GM12864 (cell line): ENCODE data around the gene PRR5L.

Experiments
- DNase-seq: peaks from one replicate; pipeline ENCODE4 v3.0.0-alpha.2; 2011; ENCODE audit warnings: low read depth
- H3K4me3 ChIP-seq: 2 replicates; pipeline ENCODE4 v1.5.1; 2011; ENCODE audit warnings: mild to moderate bottlenecking, low read depth, low read length, control low read depth
- TF ChIP-seq, protein P1 (sequence below): IDR thresholded peaks from 2 replicates; pipeline ENCODE4 v1.5.1; 2011; ENCODE audit warnings: low read depth, mild to moderate bottlenecking, moderate library complexity, low read length, control low read depth, inconsistent platforms; ENCODE audit errors: missing control alignments

PRR5L gene

DNA sequence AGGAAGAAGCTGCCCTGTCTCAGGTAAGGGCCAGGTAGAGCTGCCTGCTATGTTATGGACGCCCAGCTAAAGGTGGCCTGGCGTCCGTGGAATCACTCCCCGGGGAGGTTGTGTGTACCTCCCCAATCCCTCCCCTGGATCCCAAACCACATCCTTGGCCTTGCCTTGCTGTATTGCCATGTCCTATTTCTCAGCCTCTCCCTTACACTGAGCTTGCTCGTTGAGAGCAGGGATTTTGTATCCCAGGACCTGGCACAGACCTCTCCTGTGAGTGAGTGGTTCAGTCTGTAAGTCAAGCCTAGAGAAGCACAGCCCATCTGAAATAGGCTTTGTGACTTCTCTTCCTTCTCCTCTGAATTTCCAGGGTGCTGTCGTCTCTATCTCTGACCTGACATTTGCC is 160.1 kb downstream of the PRR5L start:
- no peak for DNase-seq
- TF ChIP-seq, protein P1, sequence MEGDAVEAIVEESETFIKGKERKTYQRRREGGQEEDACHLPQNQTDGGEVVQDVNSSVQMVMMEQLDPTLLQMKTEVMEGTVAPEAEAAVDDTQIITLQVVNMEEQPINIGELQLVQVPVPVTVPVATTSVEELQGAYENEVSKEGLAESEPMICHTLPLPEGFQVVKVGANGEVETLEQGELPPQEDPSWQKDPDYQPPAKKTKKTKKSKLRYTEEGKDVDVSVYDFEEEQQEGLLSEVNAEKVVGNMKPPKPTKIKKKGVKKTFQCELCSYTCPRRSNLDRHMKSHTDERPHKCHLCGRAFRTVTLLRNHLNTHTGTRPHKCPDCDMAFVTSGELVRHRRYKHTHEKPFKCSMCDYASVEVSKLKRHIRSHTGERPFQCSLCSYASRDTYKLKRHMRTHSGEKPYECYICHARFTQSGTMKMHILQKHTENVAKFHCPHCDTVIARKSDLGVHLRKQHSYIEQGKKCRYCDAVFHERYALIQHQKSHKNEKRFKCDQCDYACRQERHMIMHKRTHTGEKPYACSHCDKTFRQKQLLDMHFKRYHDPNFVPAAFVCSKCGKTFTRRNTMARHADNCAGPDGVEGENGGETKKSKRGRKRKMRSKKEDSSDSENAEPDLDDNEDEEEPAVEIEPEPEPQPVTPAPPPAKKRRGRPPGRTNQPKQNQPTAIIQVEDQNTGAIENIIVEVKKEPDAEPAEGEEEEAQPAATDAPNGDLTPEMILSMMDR, result no peak
- no peak overlapping the region for H3K4me3 ChIP-seq

DNA sequence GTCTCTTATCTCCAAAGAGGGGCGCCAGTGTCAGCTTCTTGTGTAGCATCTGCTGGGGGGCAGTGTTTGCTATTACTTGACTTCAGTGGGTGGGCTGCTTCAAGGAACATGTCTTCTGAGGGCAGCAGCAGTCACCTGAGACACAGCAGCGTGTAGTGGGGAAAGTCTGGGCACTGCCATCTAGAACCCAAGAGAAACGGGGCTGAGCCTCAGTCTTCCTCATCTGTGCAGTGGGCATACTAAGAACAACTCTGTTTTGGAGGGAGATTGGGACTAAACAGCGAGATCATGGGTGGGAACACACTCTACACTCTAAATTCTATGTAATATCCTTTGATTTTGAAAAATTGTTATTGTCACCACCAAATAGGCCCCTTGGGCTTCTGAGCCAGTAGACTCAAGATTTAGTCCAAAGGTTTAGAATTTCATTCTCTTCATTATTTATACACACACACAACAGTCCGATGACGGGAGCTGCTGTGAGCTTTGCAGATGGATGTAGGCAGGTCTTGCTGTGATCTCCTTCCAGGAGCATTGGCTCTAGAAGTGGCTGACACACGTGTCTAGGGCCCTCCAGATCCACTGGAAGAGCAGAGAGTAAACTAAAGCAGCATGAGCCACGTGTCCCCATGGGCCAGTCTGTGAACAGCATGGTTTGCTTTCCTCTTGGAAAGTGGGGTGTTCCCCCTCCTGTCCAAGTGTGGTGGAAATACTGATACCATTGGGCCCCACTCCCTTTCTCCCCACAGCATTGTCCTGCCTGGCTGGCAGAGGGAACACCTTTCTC is 162.2 kb downstream of the PRR5L start:
- DNase-seq, result no peak
- TF ChIP-seq, protein P1, result no peak
- no peak overlapping the region for H3K4me3 ChIP-seq

DNA sequence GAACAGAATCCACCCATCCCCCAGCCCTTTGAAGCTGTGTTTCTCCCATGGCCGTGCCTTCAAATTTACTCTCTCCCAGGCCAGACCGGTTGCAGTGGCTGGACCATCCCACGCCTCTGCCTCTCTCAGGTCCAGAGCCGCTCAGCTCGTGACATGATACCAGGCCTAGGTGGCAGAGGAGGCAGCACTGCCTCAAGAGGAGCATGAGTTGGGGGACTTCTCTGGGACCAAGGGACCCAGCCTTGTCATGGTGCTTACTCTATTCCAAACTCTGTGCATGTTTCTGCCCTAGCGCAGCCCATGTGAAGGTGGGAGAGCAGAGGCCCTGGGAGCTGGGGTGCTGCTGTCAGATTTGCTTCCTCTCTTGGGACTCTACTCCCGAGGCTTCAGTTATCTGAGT is 163.0 kb downstream of the PRR5L start:
- DNase-seq, result no peak
- TF ChIP-seq, protein P1, result no peak
- no peak overlapping the region for H3K4me3 ChIP-seq

DNA sequence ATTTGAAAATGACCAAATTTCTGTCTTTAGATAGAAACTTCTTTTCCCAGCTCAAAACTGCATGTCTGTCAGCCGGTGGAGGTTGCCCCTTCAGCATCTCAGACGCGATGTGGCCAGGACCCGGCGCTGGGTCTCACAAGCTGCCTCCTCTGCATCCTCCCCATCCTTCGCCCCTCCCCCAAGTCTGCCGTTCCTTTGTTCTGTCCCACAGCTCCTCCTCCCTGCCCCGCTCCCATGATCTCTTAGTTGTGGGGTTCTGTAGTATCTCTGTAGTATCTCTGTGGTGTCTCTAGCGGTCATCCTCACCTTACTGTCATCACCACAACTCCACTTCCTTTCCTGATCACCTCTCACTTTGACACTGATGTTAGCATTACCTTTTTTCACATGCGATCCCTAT is 164.1 kb downstream of the PRR5L start:
- DNase-seq, result no peak
- TF ChIP-seq, protein P1, result no peak
- H3K4me3 ChIP-seq, result no peak overlapping the region

DNA sequence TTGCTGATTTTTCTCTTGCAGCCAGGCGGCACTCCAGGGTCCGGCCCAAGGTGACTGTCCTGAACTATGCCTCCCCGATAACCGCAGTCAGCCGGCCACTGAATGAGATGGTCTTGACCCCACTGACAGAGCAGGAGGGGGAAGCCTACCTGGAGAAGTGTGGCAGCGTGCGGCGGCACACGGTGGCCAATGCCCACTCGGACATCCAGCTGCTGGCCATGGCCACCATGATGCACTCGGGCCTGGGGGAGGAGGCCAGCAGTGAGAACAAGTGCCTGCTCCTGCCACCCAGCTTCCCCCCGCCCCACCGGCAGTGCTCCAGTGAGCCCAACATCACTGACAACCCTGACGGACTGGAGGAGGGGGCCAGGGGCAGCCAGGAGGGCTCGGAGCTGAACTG is 166.2 kb downstream of the PRR5L start:
- H3K4me3 ChIP-seq, result no peak overlapping the region
- TF ChIP-seq, protein P1, result no peak
- no peak for DNase-seq

DNA sequence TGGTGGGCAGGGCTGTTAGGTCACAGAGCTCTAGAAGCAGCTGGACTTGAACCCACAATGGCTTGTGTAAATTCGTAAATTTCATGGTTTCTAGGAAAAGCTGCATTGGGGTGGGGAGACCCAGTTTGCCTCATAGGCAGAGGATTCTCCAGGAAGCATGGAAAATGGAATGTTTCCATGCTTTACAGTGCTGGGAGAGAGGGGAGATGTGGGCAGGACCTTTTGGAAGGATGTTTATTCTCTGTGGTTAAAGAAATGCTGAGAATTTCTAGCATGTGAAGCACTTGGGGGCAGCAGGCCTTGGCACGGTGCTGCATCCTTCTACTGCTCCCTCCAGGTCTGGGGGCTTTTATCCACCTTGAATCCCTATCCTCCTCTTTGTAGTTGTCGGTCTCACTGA is 167.7 kb downstream of the PRR5L start:
- TF ChIP-seq, protein P1, result no peak
- no peak overlapping the region for H3K4me3 ChIP-seq
- no peak for DNase-seq

DNA sequence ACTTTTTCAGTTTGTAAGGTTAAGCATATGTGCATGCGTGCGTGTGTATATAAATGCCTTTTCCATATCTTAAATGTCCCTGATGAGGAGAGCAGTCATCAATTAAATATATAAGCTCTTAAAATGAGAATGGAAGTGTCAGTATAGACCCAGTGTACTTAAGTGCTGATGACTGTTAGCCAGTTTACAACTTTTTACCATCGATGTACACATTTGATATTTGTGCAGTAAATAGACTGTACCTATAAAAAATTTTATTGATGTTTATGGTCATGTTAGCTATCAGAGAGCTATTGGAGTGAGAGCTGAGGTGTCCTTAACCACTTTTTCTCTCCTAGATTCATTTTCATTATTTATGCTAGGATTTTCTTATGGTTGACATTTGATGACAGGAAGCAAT is 168.6 kb downstream of the PRR5L start:
- H3K4me3 ChIP-seq, result no peak overlapping the region
- no peak for DNase-seq
- TF ChIP-seq, protein P1, result no peak
